SU-DHL-6 (cell line): ENCODE data around the gene FAM171A2.

Experiments
- CTCF ChIP-seq: fragments of 200-600 bp; sonication (generic); IDR thresholded peaks from one replicate; pipeline ENCODE4 v1.5.1; 2017; ENCODE audit warnings: antibody characterized with exemption, mild to moderate bottlenecking, low read length, moderate library complexity; ENCODE audit not compliant: insufficient read depth, poor library complexity, severe bottlenecking
- EZH2phosphoT487 ChIP-seq: fragments of 200-600 bp; sonication (generic), shearing (Covaris generic); conservative IDR thresholded peaks from 2 replicates; pipeline ENCODE4 v1.6.1; 2018; ENCODE audit warnings: mild to moderate bottlenecking, antibody characterized with exemption, low read length, moderate library complexity, mixed read lengths

GRCh38 chr17:44307387-44308186 is 56.1 kb downstream of the FAM171A2 start:
- TF ChIP-seq CTCF (no peak), EZH2phosphoT487 (no peak)
